ENCODE data around the gene WSCD1.

GRCh38 chr17:6094453-6094852 lies 24.3 kb downstream of the WSCD1 start:
- no peak for TF ChIP-seq CTCF (IDR thresholded peaks at IDR 0.05; ENCODE audit: low read length)
- no peak for TF ChIP-seq EZH2 (IDR thresholded peaks at IDR 0.05; ENCODE audit: borderline replicate concordance, low read length)

All from OCI-LY1 (cell line).